Kidney (tissue), 22 donors: Measurements from ENCODE around the gene CD40. TPM values are rescaled to one million over a fixed set of nuclear protein-coding genes. Genes with fewer than 3 reads are reported as not detected.

ENCODE experiments used
- DNase-seq, 5 donors: peaks; one replicate each; pipeline ENCODE4 v3.0.0-alpha.2; 2013 to 2020
- FAIRE-seq: peaks from 2 replicates; lab custom pipeline; 2012; peaks lifted over from hg19 to GRCh38; lab: Jason Lieb, UNC
- H3K27ac ChIP-seq, 2 donors: one replicate each; pipeline ENCODE4 v1.7.0; 2013; ENCODE audit warnings: low read depth in 2 of 2, low read length in 2 of 2, inconsistent platforms in 1 of 2
- H3K27me3 ChIP-seq: one replicate; pipeline ENCODE4 v1.7.1; 2013; ENCODE audit warnings: low read length, inconsistent platforms; ENCODE audit not compliant: control insufficient read depth, insufficient read depth
- H3K36me3 ChIP-seq, 3 donors: one replicate each; pipeline versions ENCODE4 v1.7.0 to v1.7.1; 2013; ENCODE audit warnings: low read length in 3 of 3, control low read depth in 1 of 3, inconsistent platforms in 1 of 3; ENCODE audit not compliant: insufficient read depth in 3 of 3, control insufficient read depth in 2 of 3
- H3K4me1 ChIP-seq, 3 donors: one replicate each; pipeline versions ENCODE4 v1.7.0 to v1.7.1; 2013; ENCODE audit warnings: low read length in 3 of 3, inconsistent platforms in 1 of 3, low read depth in 1 of 3; ENCODE audit not compliant: control insufficient read depth in 2 of 3, insufficient read depth in 2 of 3
- H3K4me3 ChIP-seq, 3 donors: one replicate each; pipeline versions ENCODE4 v1.7.0 to v1.8.1; 2013; ENCODE audit warnings: low read length in 3 of 3, control low read depth in 1 of 3, inconsistent platforms in 1 of 3
- H3K9ac ChIP-seq, 3 donors: one replicate each; pipeline versions ENCODE4 v1.7.0 to v1.7.1; 2013; ENCODE audit warnings: low read length in 3 of 3, control low read depth in 1 of 3, inconsistent platforms in 1 of 3
- H3K9me3 ChIP-seq, 3 donors: one replicate each; pipeline versions ENCODE4 v1.7.0 to v1.7.1; 2013; ENCODE audit warnings: low read length in 3 of 3, control low read depth in 1 of 3, inconsistent platforms in 1 of 3; ENCODE audit not compliant: control insufficient read depth in 2 of 3, insufficient read depth in 1 of 3
- intact Hi-C: fragments of 100-400 bp; cut with DNase I; formaldehyde crosslinking; loops from one replicate; pipeline ENCODE4 v1.11.1; 2022
- long read RNA-seq, 10 donors: library from polyadenylated mRNA in 1 of 10; unstranded in 1 of 10; transcript quantifications; one replicate each; pipeline ENCODE4 v2.0.0 and lab custom pipeline, GENCODE V29; 2021 to 2026
- polyA plus RNA-seq: library from polyadenylated mRNA; stranded (reverse); fragments of 350-450 nt; fragmentation: Illumina TruSeq; extraction: RNeasy Lipid Tissue Mini Kit (QIAGEN cat#74804); gene quantifications from one replicate; pipeline ENCODE4 v1.2.3, GENCODE V29; 2014; ENCODE audit warnings: low read depth, low replicate concordance; ENCODE audit not compliant: insufficient read depth
- total RNA-seq: library from RNA; stranded (reverse); fragmentation: NEBNext Ultra II Directional; extraction: Animal tissue kit (Norgen Biotek cat#: 25700); gene quantifications from one replicate; pipeline ENCODE4 v1.2.1, GENCODE V29; 2021
- TF ChIP-seq, protein P1 (sequence below): IDR thresholded peaks from 3 replicates; pipeline ENCODE4 v1.5.1; 2012; ENCODE audit warnings: mild to moderate bottlenecking, moderate library complexity, borderline replicate concordance; ENCODE audit not compliant: insufficient read depth; ENCODE audit errors: extremely low read depth
- donor health status: control.
- donor health status: control.
- donor health status: control.
- donor health status: control.
- donor health status: control.
- donor health status: DM: yes; HTN: yes; CAD: no.
- donor health status: Normal renal cell carcinoma (clear cell type).

The CD40 gene
- total RNA-seq (25.2 TPM), polyA plus RNA-seq (15.7 TPM)
- long read RNA-seq, donor 1, partial matches to known transcripts: 0 of 1 reads
- long read RNA-seq, donor 1, other reads (novel, unspliced or antisense): 0 of 1 reads
- long read RNA-seq, donor 2, partial matches to known transcripts: 0 of 1 reads
- long read RNA-seq, donor 2, other reads (novel, unspliced or antisense): 0 of 1 reads
- long read RNA-seq, donor 3: 0 reads
- long read RNA-seq, donor 4: 0 reads
- long read RNA-seq, donor 5: 0 reads
- long read RNA-seq, donor 6: 0 reads
- long read RNA-seq, donor 7, transcript CD40-202 (9 exons, 1,729 nt): major isoform, 21 of 39 reads
- long read RNA-seq, donor 7, partial matches to known transcripts: 2 of 39 reads
- long read RNA-seq, donor 7, other reads (novel, unspliced or antisense): 15 of 39 reads
- long read RNA-seq, donor 8: 0 reads
- long read RNA-seq, donor 9, partial matches to known transcripts: 0 of 2 reads
- long read RNA-seq, donor 9, other reads (novel, unspliced or antisense): 0 of 2 reads
- long read RNA-seq, donor 10: 0 reads

DNA sequence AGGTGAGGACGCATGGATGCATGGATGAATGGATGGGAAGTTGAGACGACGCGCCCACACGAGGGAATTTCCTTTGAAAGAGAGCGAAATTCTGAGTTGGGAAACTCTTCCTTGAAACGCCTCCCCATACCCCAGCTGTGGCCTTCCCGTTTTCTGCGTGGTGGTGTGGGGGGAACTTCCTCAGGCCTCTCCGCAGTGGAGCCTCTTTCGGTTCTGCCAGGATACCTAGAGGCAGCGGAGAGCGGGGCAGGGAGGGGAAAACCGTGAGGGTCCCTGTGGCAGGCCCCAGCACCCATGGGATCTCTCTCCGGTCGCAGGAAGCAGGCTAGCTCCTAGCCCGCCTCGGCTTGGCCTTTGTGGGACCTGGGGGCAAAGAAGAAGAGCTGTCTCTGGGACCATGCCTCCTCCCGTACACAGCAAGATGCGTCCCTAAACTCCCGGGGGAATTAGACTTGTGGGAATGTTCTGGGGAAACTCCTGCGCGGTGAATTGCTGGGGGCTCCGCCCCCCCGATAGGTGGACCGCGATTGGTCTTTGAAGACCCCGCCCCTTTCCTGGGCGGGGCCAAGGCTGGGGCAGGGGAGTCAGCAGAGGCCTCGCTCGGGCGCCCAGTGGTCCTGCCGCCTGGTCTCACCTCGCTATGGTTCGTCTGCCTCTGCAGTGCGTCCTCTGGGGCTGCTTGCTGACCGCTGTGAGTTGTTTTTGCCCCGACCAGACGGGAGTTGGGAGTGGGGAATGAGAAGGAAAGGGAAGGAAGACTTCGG, at the start of gene CD40:
Gene CD40, plus strand, starts transcription at position 611 of the 764 bp plus-strand sequence. Its CDS starts 30 bp downstream, at position 641.
- no peaks in the 10 kb centered on the region for H3K36me3 ChIP-seq
- no peaks in the 10 kb centered on the region for H3K27me3 ChIP-seq
- H3K9ac ChIP-seq: peak within 1 kb of the TSS in 2 of 3 donors; percentile 27 to 59
- H3K4me3 ChIP-seq: peak within 1 kb of the TSS in 2 of 3 donors; percentile 46 to 71
- peaks cover 0 to 2% (median 0%) of the 10 kb centered on the region in 3 donors for H3K4me1 ChIP-seq
- DNase-seq (peak in 4 of 5 donors; percentile 30 to 96 (median 50)), FAIRE-seq (no peak)
- H3K9me3 ChIP-seq: no peaks in the 10 kb centered on the region
- H3K27ac ChIP-seq: peak within 1 kb of the TSS; percentile 71 to 78
- intact Hi-C loops: no loop called here
- TF ChIP-seq, protein P1, sequence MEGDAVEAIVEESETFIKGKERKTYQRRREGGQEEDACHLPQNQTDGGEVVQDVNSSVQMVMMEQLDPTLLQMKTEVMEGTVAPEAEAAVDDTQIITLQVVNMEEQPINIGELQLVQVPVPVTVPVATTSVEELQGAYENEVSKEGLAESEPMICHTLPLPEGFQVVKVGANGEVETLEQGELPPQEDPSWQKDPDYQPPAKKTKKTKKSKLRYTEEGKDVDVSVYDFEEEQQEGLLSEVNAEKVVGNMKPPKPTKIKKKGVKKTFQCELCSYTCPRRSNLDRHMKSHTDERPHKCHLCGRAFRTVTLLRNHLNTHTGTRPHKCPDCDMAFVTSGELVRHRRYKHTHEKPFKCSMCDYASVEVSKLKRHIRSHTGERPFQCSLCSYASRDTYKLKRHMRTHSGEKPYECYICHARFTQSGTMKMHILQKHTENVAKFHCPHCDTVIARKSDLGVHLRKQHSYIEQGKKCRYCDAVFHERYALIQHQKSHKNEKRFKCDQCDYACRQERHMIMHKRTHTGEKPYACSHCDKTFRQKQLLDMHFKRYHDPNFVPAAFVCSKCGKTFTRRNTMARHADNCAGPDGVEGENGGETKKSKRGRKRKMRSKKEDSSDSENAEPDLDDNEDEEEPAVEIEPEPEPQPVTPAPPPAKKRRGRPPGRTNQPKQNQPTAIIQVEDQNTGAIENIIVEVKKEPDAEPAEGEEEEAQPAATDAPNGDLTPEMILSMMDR: no peak

DNA sequence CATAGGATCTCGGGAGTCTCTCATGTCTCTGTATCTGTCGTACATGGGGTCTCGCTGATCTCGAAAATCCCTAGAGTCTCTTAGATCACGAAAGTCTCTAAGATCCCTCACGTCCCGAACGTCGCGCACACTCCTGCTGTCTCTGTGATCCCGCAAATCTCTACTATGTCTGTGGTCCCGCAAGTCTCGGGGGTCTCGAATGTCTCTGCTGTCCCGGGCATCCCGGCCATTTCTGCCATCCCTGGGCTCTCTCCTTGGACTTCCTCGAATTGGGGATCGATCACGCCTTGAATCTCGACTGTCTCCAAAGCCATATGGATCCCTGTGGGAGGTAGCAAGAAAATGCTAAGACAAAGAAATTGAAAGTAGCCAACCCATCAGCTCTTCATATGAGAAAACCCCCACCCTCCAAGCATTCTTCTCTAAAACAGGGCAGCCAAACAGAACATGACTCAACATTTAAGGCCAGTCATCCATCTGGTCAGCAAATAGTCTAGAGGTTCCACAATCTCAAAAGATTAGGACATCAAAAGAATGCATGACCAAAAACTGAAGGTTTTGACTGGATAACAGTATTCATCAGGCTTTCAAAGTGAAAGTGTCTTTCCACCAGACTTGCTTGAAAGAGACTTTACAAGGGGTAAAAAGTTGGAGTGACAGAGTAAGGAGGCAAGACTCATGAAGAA, 47.8 kb upstream of the CD40 start:
- Histone ChIP-seq H3K27me3 (no peaks in the 10 kb centered on the region), H3K4me3 (no peak overlapping the region), H3K27ac (no peak overlapping the region), H3K36me3 (peaks cover 16 to 50% (median 34%) of the 10 kb centered on the region in 3 donors), H3K9ac (no peak overlapping the region), H3K9me3 (no peaks in the 10 kb centered on the region), H3K4me1 (no peaks in the 10 kb centered on the region)
- FAIRE-seq (no peak), DNase-seq (no peak)
- TF ChIP-seq, protein P1: no peak
- intact Hi-C loops: no loop called here

DNA sequence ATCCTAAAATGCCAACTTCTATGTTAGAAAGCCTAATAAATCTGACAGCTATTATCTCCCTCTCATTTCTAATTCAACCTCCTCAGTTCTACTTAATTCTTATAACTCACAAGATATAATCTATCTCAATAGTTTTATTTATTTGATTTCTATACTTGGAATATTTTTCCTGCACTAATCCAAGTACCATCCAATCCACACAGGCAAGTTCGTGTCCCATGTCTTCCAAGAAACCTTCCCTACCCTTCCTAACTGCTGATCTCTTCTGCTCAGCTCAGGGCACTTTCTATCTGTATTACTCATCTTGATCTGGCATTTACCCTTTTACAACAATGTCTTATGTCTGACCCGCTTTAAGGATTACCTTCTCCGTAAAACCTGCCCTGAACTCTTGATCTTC, 46.5 kb upstream of the CD40 start:
- Histone ChIP-seq H3K4me1 (no peaks in the 10 kb centered on the region), H3K9ac (no peak overlapping the region), H3K4me3 (no peak overlapping the region), H3K36me3 (peaks cover 11 to 41% (median 29%) of the 10 kb centered on the region in 3 donors), H3K27ac (no peak overlapping the region), H3K9me3 (no peaks in the 10 kb centered on the region), H3K27me3 (no peaks in the 10 kb centered on the region)
- intact Hi-C loops: no loop called here
- DNase-seq (no peak), FAIRE-seq (no peak)
- TF ChIP-seq, protein P1: no peak
